ENCODE measurements around the gene ETHE1. TPM values are rescaled to one million over a fixed set of nuclear protein-coding genes. Genes with fewer than 3 reads are reported as not detected.

Gene ETHE1
- total RNA-seq, 2 experiments from 2014 or later: 52.6 to 55.8 TPM

GRCh38 chr19:43506629-43507028 is 20.4 kb downstream of the ETHE1 start:
- ATAC-seq: no peak
- Mint-ChIP-seq H3K27ac (no peak overlapping the region), H3K9me3 (ENCODE audit: low read depth) (no peaks in the 10 kb centered on the region), H3K27me3 (no peaks in the 10 kb centered on the region), H3K4me3 (no peak overlapping the region), H3K4me1 (peaks cover 21% of the 10 kb centered on the region), H3K36me3 (peaks cover 23% of the 10 kb centered on the region)
- CTCF ChIA-PET: interaction anchor here (4.0 to 4.5 kb wide), 2 partner anchors 13 to 60 kb away, joined by 28 to 31 read pairs; no protein-coding TSS in a partner anchor
- no peak for DNase-seq

GRCh38 chr19:43505941-43506340 is 21.1 kb downstream of the ETHE1 start:
- CTCF ChIA-PET: interaction anchor here (0.7 to 4.5 kb wide), 6 partner anchors 13 to 73 kb away, joined by 3 to 31 read pairs (median 8); no protein-coding TSS in a partner anchor
- DNase-seq: no peak
- Mint-ChIP-seq H3K27ac (peak overlapping the region; percentile 65), H3K27me3 (no peaks in the 10 kb centered on the region), H3K4me1 (peaks cover 21% of the 10 kb centered on the region), H3K4me3 (no peak overlapping the region), H3K36me3 (peaks cover 21% of the 10 kb centered on the region), H3K9me3 (ENCODE audit: low read depth) (no peaks in the 10 kb centered on the region)
- ATAC-seq: no peak

GRCh38 chr19:43505186-43505456 is 21.9 kb downstream of the ETHE1 start:
- Mint-ChIP-seq H3K4me1 (peaks cover 21% of the 10 kb centered on the region), H3K9me3 (ENCODE audit: low read depth) (no peaks in the 10 kb centered on the region), H3K4me3 (peak overlapping the region; percentile 97), H3K27me3 (no peaks in the 10 kb centered on the region), H3K27ac (peak overlapping the region; percentile 26), H3K36me3 (peaks cover 18% of the 10 kb centered on the region)
- ATAC-seq: no peak
- DNase-seq: no peak
- CTCF ChIA-PET: interaction anchor here (0.7 to 4.5 kb wide), 10 partner anchors 8 to 90 kb away, joined by 3 to 31 read pairs (median 4); partner anchors contain the start of genes IRGQ and ZNF576

GRCh38 chr19:43504426-43505185 is 22.4 kb downstream of the ETHE1 start, which contains the start of gene PHLDB3:
TSS of gene PHLDB3 (minus strand) at chr19:43504746. CDS start at chr19:43504118, 628 bp downstream.
- CTCF ChIA-PET: interaction anchor here (0.8 to 4.5 kb wide), 15 partner anchors 9 to 90 kb away, joined by 3 to 31 read pairs (median 4); partner anchors contain the start of genes IRGQ, ZNF575 and ZNF576
- no peaks in the 10 kb centered on the region for H3K27me3 Mint-ChIP-seq
- DNase-seq: peak; percentile 63
- H3K4me3 Mint-ChIP-seq: peak within 1 kb of the TSS; percentile 97
- peak within 1 kb of the TSS; percentile 91 for H3K27ac Mint-ChIP-seq
- H3K36me3 Mint-ChIP-seq: peaks cover 14% of the 10 kb centered on the region
- peaks cover 21% of the 10 kb centered on the region for H3K4me1 Mint-ChIP-seq
- peak; percentile 54 for ATAC-seq
- no peaks in the 10 kb centered on the region for H3K9me3 Mint-ChIP-seq (ENCODE audit: low read depth)

GRCh38 chr19:43503501-43504425 is 23.2 kb downstream of the ETHE1 start:
- H3K27me3 Mint-ChIP-seq: no peaks in the 10 kb centered on the region
- CTCF ChIA-PET: interaction anchor here (0.8 to 4.5 kb wide), 13 partner anchors 9 to 91 kb away, joined by 3 to 31 read pairs (median 4); partner anchors contain the start of genes IRGQ, ZNF575 and ZNF576

GRCh38 chr19:43502419-43502976 is 24.5 kb downstream of the ETHE1 start:
- no peak overlapping the region for H3K4me3 Mint-ChIP-seq
- peaks cover 7% of the 10 kb centered on the region for H3K36me3 Mint-ChIP-seq
- CTCF ChIA-PET: interaction anchor here (0.8 to 4.0 kb wide), 6 partner anchors 9 to 93 kb away, joined by 3 to 28 read pairs (median 6); partner anchors contain the start of genes IRGQ and ZNF576
- H3K9me3 Mint-ChIP-seq (ENCODE audit: low read depth): no peaks in the 10 kb centered on the region
- peaks cover 21% of the 10 kb centered on the region for H3K4me1 Mint-ChIP-seq
- no peak for DNase-seq
- no peak overlapping the region for H3K27ac Mint-ChIP-seq
- no peaks in the 10 kb centered on the region for H3K27me3 Mint-ChIP-seq
- no peak for ATAC-seq

More at GRCh38 chr19:43503501-43504425, 23.2 kb downstream of the ETHE1 start:
- DNase-seq (peak; percentile 99), ATAC-seq (peak; percentile 95)
- H3K4me3 Mint-ChIP-seq: peak overlapping the region; percentile 97
- peaks cover 12% of the 10 kb centered on the region for H3K36me3 Mint-ChIP-seq
- H3K27ac Mint-ChIP-seq: peak overlapping the region; percentile 91
- H3K4me1 Mint-ChIP-seq: peaks cover 21% of the 10 kb centered on the region
- no peaks in the 10 kb centered on the region for H3K9me3 Mint-ChIP-seq (ENCODE audit: low read depth)

GRCh38 chr19:43501661-43502418 is 25.2 kb downstream of the ETHE1 start:
- H3K9me3 Mint-ChIP-seq (ENCODE audit: low read depth): no peaks in the 10 kb centered on the region
- ATAC-seq (no peak), DNase-seq (no peak)
- H3K27me3 Mint-ChIP-seq: no peaks in the 10 kb centered on the region
- H3K36me3 Mint-ChIP-seq: peaks cover 7% of the 10 kb centered on the region
- H3K27ac Mint-ChIP-seq: no peak overlapping the region
- CTCF ChIA-PET: interaction anchor here (0.8 to 1.9 kb wide), 4 partner anchors 8 to 38 kb away, joined by 3 to 7 read pairs (median 4); no protein-coding TSS in a partner anchor
- H3K4me1 Mint-ChIP-seq: peaks cover 21% of the 10 kb centered on the region
- no peak overlapping the region for H3K4me3 Mint-ChIP-seq

GRCh38 chr19:43499042-43499441 is 28.0 kb downstream of the ETHE1 start:
- no peak overlapping the region for H3K4me3 Mint-ChIP-seq
- CTCF ChIA-PET: no interaction called here
- H3K4me1 Mint-ChIP-seq: peaks cover 10% of the 10 kb centered on the region
- H3K27ac Mint-ChIP-seq: no peak overlapping the region
- H3K27me3 Mint-ChIP-seq: no peaks in the 10 kb centered on the region
- ATAC-seq: no peak
- H3K36me3 Mint-ChIP-seq: peaks cover 4% of the 10 kb centered on the region
- no peak for DNase-seq
- no peaks in the 10 kb centered on the region for H3K9me3 Mint-ChIP-seq (ENCODE audit: low read depth)

- Mint-ChIP-seq H3K27ac (no peak overlapping the region), H3K4me1 (peaks cover 5% of the 10 kb centered on the region), H3K9me3 (ENCODE audit: low read depth) (no peaks in the 10 kb centered on the region), H3K27me3 (no peaks in the 10 kb centered on the region), H3K4me3 (no peak overlapping the region), H3K36me3 (peaks cover 2% of the 10 kb centered on the region)
- ATAC-seq: no peak
- CTCF ChIA-PET: interaction anchor here (0.9 to 1.3 kb wide), 2 partner anchors 11 to 51 kb away, joined by 3 read pairs; no protein-coding TSS in a partner anchor
- no peak for DNase-seq
These were observed 28.7 kb downstream of the ETHE1 start for GRCh38 chr19:43498233-43498842.

GRCh38 chr19:43496960-43497359 is 30.0 kb downstream of the ETHE1 start:
- no peaks in the 10 kb centered on the region for H3K9me3 Mint-ChIP-seq (ENCODE audit: low read depth)
- no peak overlapping the region for H3K4me3 Mint-ChIP-seq
- H3K4me1 Mint-ChIP-seq: no peaks in the 10 kb centered on the region
- ATAC-seq (no peak), DNase-seq (no peak)
- H3K27ac Mint-ChIP-seq: no peak overlapping the region
- CTCF ChIA-PET: no interaction called here
- no peaks in the 10 kb centered on the region for H3K36me3 Mint-ChIP-seq
- H3K27me3 Mint-ChIP-seq: no peaks in the 10 kb centered on the region

GRCh38 chr19:43495082-43495481 is 31.9 kb downstream of the ETHE1 start:
- Mint-ChIP-seq H3K27me3 (no peaks in the 10 kb centered on the region), H3K4me1 (no peaks in the 10 kb centered on the region), H3K27ac (no peak overlapping the region), H3K36me3 (no peaks in the 10 kb centered on the region), H3K4me3 (no peak overlapping the region), H3K9me3 (ENCODE audit: low read depth) (no peaks in the 10 kb centered on the region)
- no peak for ATAC-seq
- CTCF ChIA-PET: interaction anchor here (0.6 to 1.3 kb wide), 2 partner anchors 25 to 500 kb away, joined by 3 to 4 read pairs; no protein-coding TSS in a partner anchor
- DNase-seq: no peak

GRCh38 chr19:43490759-43491158 is 36.2 kb downstream of the ETHE1 start:
- Mint-ChIP-seq H3K27ac (no peak overlapping the region), H3K9me3 (ENCODE audit: low read depth) (no peaks in the 10 kb centered on the region), H3K4me1 (peaks cover 2% of the 10 kb centered on the region), H3K36me3 (no peaks in the 10 kb centered on the region), H3K27me3 (no peaks in the 10 kb centered on the region), H3K4me3 (no peak overlapping the region)
- CTCF ChIA-PET: interaction anchor here (1.1 to 1.5 kb wide), 5 partner anchors 11 to 58 kb away, joined by 3 to 6 read pairs (median 4); no protein-coding TSS in a partner anchor
- DNase-seq (no peak), ATAC-seq (no peak)
